Omental fat pad (tissue), 4 donors: ENCODE measurements around the gene REEP6. TPM values are rescaled to one million over a fixed set of nuclear protein-coding genes. Genes with fewer than 3 reads are reported as not detected.
"Not testable (repeated sequence)": the region's sequence is repeated elsewhere in the genome, so short reads cannot be mapped to it uniquely, and the experiment has no call there.

Experiments used
- ATAC-seq: fragments of 150-250 bp; one replicate; pipeline ENCODE4 v1.9.1; 2016; ENCODE audit warnings: mild to moderate bottlenecking, moderate library complexity; ENCODE audit not compliant: low FRiP score
- DNase-seq: peaks from one replicate; pipeline ENCODE4 v3.0.0-alpha.2; 2019; ENCODE audit warnings: low spot score
- CTCF ChIP-seq, 3 donors: fragments of 450-650 bp; IDR thresholded peaks; one replicate each; pipeline ENCODE4 v1.5.1; 2016 to 2017; ENCODE audit warnings: antibody characterized with exemption in 3 of 3, mild to moderate bottlenecking in 3 of 3, moderate library complexity in 2 of 3
- total RNA-seq, 4 donors: library from RNA; depleted of rRNA; stranded (reverse); fragments of >200 nt; gene quantifications; one replicate each; pipeline ENCODE4 v1.1.0, GENCODE V29; 2016

Gene REEP6
- total RNA-seq, 4 donors from 2014 or later = 1.6 to 4.5 (median 2.8) TPM

- no peak for ATAC-seq
Measured at GRCh38 chr19:1495799-1496713, 5.1 kb downstream of the REEP6 start.

GRCh38 chr19:1496714-1497577 is 6.0 kb downstream of the REEP6 start:
- no peak for TF ChIP-seq CTCF (IDR thresholded peaks at IDR 0.05)
- no peak for ATAC-seq
- no peak for DNase-seq

More at GRCh38 chr19:1495799-1496713, 5.1 kb downstream of the REEP6 start:
- DNase-seq = no peak
- TF ChIP-seq CTCF (IDR thresholded peaks at IDR 0.05) = no peak

GRCh38 chr19:1497578-1498235 is 6.7 kb downstream of the REEP6 start:
- no peak for TF ChIP-seq CTCF (IDR thresholded peaks at IDR 0.05)
- ATAC-seq (no peak), DNase-seq (no peak)

GRCh38 chr19:1499231-1499630 is 8.2 kb downstream of the REEP6 start:
- DNase-seq, ATAC-seq: not testable (repeated sequence)

GRCh38 chr19:1501200-1501595 is 10.2 kb downstream of the REEP6 start:
- ATAC-seq (no peak), DNase-seq (no peak)
- TF ChIP-seq CTCF (IDR thresholded peaks at IDR 0.05) = no peak

- DNase-seq (no peak), ATAC-seq (no peak)
- no peak for TF ChIP-seq CTCF (IDR thresholded peaks at IDR 0.05)
Measured at GRCh38 chr19:1502433-1503088, 11.6 kb downstream of the REEP6 start.
